GM19397 (cell line): ENCODE measurements around the gene TIGIT.

Source experiments
- ATAC-seq: cut with Tn5 transposase; IDR thresholded peaks from one replicate; pipeline ENCODE4 v1.9.1; 2021; ENCODE audit warnings: mild to moderate bottlenecking, moderate library complexity; ENCODE audit not compliant: unreplicated experiment

TIGIT gene

DNA sequence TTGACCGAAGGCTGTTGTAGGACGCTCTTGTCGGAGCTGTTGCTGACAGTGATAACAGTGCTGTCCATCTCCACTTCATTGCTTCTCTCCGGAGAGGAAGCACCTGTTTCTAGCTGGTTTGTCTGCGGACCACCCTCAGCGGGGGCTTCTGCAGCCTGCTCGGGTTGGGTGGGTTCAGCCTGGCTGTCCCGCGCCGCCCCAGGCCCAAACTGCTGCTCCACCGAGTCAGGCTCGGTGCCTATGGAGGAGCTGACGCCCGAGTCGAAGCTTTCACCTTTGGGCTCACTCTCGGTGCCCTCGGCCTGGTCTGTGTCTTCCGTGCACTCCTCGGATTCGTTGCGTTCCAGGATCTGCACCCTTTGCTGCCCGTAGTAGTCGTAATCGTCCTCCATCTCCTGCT is 56.9 kb downstream of the TIGIT start:
- ATAC-seq, result no peak

DNA sequence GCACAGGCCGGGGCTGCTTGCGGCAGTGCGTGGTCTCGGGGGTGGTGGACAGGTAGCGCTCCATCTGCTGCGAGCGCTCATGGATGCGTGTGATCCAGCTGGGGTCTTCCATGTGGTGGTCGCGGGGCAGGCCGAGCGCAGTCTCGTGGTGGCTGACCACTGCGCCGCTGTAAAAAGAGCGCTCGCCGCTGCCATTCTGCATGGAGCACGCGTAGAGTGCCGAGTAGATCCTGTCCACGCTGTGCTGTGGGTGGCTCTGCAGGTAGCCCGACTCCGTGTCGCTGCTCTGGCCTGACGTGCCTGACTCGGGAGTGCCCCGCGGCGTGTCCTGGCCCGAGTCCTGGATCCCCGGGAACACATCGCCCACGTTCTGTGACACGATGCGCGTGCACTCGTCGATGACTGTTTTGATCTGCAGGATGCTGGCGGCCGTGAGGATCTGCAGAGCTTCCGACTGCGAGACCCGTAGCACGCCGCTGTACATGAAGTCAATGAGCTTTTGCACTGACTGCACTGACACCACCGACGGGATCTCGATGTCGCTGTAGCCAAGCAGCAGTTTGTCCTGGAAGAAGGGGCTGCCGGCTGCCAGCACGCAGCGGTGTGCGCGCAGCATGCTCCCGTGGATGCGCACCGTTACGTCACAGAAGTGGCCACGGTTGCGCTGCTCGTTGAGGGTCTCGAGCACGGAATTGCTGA is 57.4 kb downstream of the TIGIT start:
- ATAC-seq, result no peak

DNA sequence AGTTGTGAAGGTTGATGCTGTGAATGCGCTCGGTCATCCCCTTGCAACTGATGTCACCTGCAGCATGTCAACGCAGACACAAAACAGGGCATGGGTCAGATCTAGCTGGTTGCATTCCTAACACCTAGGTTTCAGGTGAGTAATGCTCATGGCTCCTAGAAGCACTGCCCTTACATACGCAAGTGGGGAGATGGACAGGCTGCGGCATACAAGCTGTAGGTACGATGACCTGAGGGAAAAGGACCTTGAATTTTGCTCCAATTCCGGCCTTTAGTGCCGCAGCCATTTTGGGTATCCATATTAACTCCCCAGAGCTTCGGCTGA is 58.0 kb downstream of the TIGIT start:
- no peak for ATAC-seq

DNA sequence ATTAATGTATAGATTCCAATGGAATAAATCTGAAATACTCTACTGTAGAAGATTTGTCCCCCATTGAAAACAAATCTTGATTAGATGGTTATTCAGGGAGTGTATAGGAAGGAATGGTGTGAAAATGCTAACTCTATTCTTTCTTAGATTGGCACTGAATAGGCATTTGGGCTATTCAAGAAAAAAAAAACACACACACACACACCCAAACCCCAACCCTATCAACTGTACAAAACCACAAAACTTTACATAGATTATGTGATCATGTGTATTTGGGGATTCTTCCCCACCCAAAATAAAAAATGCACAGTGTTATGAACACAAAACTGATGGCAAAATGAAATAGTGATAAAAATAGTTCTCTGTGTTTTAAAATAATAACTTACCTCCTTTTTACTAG is 61.8 kb downstream of the TIGIT start:
- no peak for ATAC-seq

DNA sequence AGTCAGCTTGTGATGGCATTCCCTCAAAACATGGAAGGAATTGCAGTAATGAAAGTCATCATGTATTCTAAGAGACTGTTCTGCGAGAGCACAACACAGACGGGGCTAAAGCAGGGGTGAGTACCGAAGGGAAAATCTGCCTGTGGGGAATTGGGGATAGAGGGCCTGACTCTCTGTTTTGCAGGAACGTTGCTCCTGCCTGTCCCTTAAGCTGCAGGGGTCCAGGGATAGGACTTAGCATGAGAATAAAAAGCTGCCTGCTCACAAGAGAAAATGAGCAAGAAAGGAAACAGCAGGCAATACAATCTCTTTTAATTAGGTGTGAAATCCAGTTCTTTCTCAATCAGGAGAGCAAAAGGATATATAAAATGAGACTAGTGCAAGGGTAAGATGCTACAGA is 62.2 kb downstream of the TIGIT start:
- ATAC-seq, result no peak

DNA sequence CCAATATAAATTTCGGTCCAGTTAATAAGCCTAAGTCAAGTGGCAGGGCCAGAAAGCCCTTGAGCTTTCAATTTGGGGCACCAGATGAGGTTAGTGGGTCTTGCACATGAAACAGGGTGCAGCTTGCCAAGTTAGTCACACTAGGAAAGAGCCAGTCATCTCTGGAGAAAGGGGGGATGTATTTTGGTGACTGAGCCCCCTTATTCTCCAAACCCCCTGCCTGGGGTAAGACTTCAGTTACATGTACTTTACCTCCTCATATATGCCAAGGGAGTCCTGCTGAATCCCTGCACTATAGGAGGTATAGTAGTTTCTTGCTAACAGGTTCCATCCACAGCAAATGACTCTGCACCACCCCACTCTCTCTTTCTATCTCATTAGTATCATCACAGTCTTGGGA is 62.7 kb downstream of the TIGIT start:
- ATAC-seq, result no peak
